PC-9 (cell line): ENCODE results near the gene CXCL8. TPM values are rescaled to one million over a fixed set of nuclear protein-coding genes. Genes with fewer than 3 reads are reported as not detected.
A peak's percentile ranks its signal among the peaks of the same experiment; 100 is the strongest.

ENCODE experiments used
- BruUV-seq: library from RNA; stranded (reverse); fragments of 400-500 nt; replicated peaks from 2 replicates; lab custom pipeline; 2021; lab: Mats Ljungman, UMichigan
- CTCF ChIA-PET: fragments of 300-600 bp; sonication (Branson Sonifier 250); formaldehyde crosslinking; loops from one replicate; lab custom pipeline; 2022; ENCODE audit warnings: antibody characterized with exemption; lab: Charles Lee
- POLR2A ChIA-PET: fragments of 300-600 bp; sonication (Branson Sonifier 250); formaldehyde crosslinking; loops from one replicate; lab custom pipeline; 2022; ENCODE audit warnings: antibody characterized with exemption; ENCODE audit not compliant: unreplicated experiment; lab: Charles Lee
- DNase-seq, 2 experiments: peaks; one replicate each; pipeline versions ENCODE4 v3.0.0 to v3.0.0-alpha.2; 2015 to 2022; ENCODE audit warnings: mixed read lengths in 1 of 2
- H2AFZ ChIP-seq: fragments of 200-600 bp; sonication (generic); 2 replicates; pipeline ENCODE4 v1.8.1; 2017; ENCODE audit warnings: antibody characterized with exemption
- H3F3A ChIP-seq: fragments of 200-600 bp; sonication (generic); 2 replicates; pipeline ENCODE4 v1.8.1; 2017; ENCODE audit warnings: antibody characterized with exemption, mild to moderate bottlenecking, low read depth; ENCODE audit not compliant: insufficient read depth
- H3K27ac ChIP-seq: fragments of 200-600 bp; sonication (generic); 2 replicates; pipeline ENCODE4 v1.6.1; 2016; ENCODE audit warnings: mixed run types
- H3K27me3 ChIP-seq: fragments of 200-600 bp; sonication (generic); 2 replicates; pipeline ENCODE4 v1.6.1; 2016; ENCODE audit warnings: low read depth, mixed run types; ENCODE audit not compliant: insufficient read depth
- H3K36me3 ChIP-seq: fragments of 200-600 bp; sonication (generic); 2 replicates; pipeline ENCODE4 v1.6.1; 2016; ENCODE audit warnings: low read depth, mixed run types
- H3K4me1 ChIP-seq: fragments of 200-600 bp; sonication (generic); replicated peaks from 2 replicates; pipeline ENCODE4 v1.6.1; 2016; ENCODE audit warnings: mixed run types; ENCODE audit not compliant: insufficient read depth
- H3K4me2 ChIP-seq: fragments of 200-600 bp; sonication (generic); 2 replicates; pipeline ENCODE4 v1.6.1; 2017; ENCODE audit warnings: mixed run types
- H3K4me3 ChIP-seq: fragments of 200-600 bp; sonication (generic); 2 replicates; pipeline ENCODE4 v1.6.1; 2016; ENCODE audit warnings: mixed run types
- H3K79me2 ChIP-seq: fragments of 200-600 bp; sonication (generic); 2 replicates; pipeline ENCODE4 v1.6.1; 2017; ENCODE audit warnings: low read depth, mixed run types
- H3K9me2 ChIP-seq: fragments of 200-600 bp; sonication (generic); 2 replicates; pipeline ENCODE4 v1.8.1; 2017; ENCODE audit warnings: mild to moderate bottlenecking; ENCODE audit not compliant: insufficient read depth
- H3K9me3 ChIP-seq: fragments of 200-600 bp; sonication (generic); 2 replicates; pipeline ENCODE4 v1.8.1; 2016; ENCODE audit warnings: low read depth; ENCODE audit not compliant: insufficient read depth
- H4K20me1 ChIP-seq: fragments of 200-600 bp; sonication (generic); 2 replicates; pipeline ENCODE4 v1.8.1; 2017; ENCODE audit not compliant: insufficient read depth
- EZH2 ChIP-seq: fragments of 200-600 bp; sonication (generic); IDR thresholded peaks from 2 replicates; pipeline ENCODE4 v1.8.0; 2017; ENCODE audit warnings: antibody characterized with exemption, low read depth
- intact Hi-C: fragments of 100-400 bp; cut with micrococcal nuclease; formaldehyde crosslinking; loops from one replicate; pipeline ENCODE4 v1.10.0; 2022; ENCODE audit not compliant: unreplicated experiment
- total RNA-seq: library from RNA; stranded (reverse); gene quantifications from 2 replicates; pipeline ENCODE4 v1.2.3, GENCODE V29; 2021
- TF ChIP-seq, protein P1 (sequence below): fragments of 200-600 bp; sonication (generic); conservative IDR thresholded peaks from 2 replicates; pipeline ENCODE4 v1.6.1; 2017; ENCODE audit warnings: mixed run types, antibody characterized with exemption, mild to moderate bottlenecking, moderate library complexity

The CXCL8 gene
- total RNA-seq, 1 experiment from 2014 or later: 0.35 TPM

DNA sequence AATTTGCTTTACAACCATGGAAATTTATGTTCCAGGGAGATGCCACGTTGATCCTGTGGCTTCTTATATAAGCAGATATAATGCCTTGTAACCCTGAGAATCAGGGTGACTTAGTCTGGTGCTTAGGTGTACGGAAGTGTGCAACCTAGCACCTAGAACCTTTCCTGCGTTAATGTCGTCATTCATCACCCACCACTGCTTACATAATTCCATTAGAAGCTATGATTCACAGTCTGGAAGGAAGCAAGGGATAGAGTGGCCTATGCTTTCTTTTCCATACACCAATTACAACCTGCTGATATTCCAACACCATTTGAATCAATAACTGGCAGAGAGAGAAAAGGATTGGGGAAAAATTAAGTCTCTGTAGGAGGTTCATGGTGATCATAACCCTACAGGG, 17.3 kb upstream of the CXCL8 start:
- H3K9me3 ChIP-seq: no peaks in the 10 kb centered on the region
- no peak for TF ChIP-seq EZH2
- TF ChIP-seq, protein P1, sequence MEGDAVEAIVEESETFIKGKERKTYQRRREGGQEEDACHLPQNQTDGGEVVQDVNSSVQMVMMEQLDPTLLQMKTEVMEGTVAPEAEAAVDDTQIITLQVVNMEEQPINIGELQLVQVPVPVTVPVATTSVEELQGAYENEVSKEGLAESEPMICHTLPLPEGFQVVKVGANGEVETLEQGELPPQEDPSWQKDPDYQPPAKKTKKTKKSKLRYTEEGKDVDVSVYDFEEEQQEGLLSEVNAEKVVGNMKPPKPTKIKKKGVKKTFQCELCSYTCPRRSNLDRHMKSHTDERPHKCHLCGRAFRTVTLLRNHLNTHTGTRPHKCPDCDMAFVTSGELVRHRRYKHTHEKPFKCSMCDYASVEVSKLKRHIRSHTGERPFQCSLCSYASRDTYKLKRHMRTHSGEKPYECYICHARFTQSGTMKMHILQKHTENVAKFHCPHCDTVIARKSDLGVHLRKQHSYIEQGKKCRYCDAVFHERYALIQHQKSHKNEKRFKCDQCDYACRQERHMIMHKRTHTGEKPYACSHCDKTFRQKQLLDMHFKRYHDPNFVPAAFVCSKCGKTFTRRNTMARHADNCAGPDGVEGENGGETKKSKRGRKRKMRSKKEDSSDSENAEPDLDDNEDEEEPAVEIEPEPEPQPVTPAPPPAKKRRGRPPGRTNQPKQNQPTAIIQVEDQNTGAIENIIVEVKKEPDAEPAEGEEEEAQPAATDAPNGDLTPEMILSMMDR: no peak
- DNase-seq: no peak
- H4K20me1 ChIP-seq: no peaks in the 10 kb centered on the region
- no peaks in the 10 kb centered on the region for H3K79me2 ChIP-seq
- H3K27me3 ChIP-seq: no peaks in the 10 kb centered on the region
- peaks cover 4% of the 10 kb centered on the region; the same call in 1 of the 2 replicates for H3F3A ChIP-seq
- no peak overlapping the region for H3K4me3 ChIP-seq
- no peaks in the 10 kb centered on the region for H3K9me2 ChIP-seq
- no TSS peak for BruUV-seq
- H3K27ac ChIP-seq: no peak overlapping the region
- ChIA-PET POLR2A (no interaction called here), CTCF (no interaction called here)
- intact Hi-C loops: loop anchor here (10.0 kb wide), 1 partner anchor 202 kb away; no protein-coding TSS in a partner anchor
- H3K4me2 ChIP-seq: no peak overlapping the region
- H3K36me3 ChIP-seq: no peaks in the 10 kb centered on the region
- H2AFZ ChIP-seq: no peak overlapping the region
- peaks cover 10% of the 10 kb centered on the region for H3K4me1 ChIP-seq

DNA sequence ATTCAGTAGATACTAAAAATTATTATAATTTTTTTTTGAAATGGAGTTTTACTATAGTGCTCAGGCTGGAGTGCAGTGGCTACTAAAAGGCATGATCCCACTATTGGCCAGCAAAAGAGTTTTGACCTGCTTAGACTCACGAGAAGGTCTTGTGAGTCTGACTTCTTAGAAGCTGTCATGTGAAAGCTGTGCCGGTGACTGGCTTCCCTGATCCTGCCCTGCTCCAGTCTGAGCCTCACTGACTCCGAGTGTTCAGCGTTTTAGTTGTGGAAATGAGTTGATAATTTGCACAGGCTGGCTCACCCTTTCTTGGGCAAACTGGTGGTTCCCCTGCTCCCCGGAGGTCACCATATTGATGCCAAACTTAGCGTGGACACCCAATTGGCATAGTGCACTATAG, 16.4 kb upstream of the CXCL8 start:
- H3K36me3 ChIP-seq: no peaks in the 10 kb centered on the region
- no peak overlapping the region for H3K4me2 ChIP-seq
- CTCF ChIA-PET: no interaction called here
- TF ChIP-seq EZH2: no peak
- TF ChIP-seq, protein P1: no peak
- intact Hi-C loops: loop anchor here (10.0 kb wide), 1 partner anchor 201 kb away; no protein-coding TSS in a partner anchor
- no peaks in the 10 kb centered on the region for H3K9me2 ChIP-seq
- no peak overlapping the region for H3K27ac ChIP-seq
- DNase-seq: no peak
- peaks cover 10% of the 10 kb centered on the region for H3K4me1 ChIP-seq
- no peak overlapping the region for H3K4me3 ChIP-seq
- no peaks in the 10 kb centered on the region for H3F3A ChIP-seq
- H3K9me3 ChIP-seq: no peaks in the 10 kb centered on the region
- no peaks in the 10 kb centered on the region for H4K20me1 ChIP-seq
- H3K79me2 ChIP-seq: no peaks in the 10 kb centered on the region
- H2AFZ ChIP-seq: no peak overlapping the region
- BruUV-seq: no TSS peak
- POLR2A ChIA-PET: no interaction called here
- no peaks in the 10 kb centered on the region for H3K27me3 ChIP-seq

DNA sequence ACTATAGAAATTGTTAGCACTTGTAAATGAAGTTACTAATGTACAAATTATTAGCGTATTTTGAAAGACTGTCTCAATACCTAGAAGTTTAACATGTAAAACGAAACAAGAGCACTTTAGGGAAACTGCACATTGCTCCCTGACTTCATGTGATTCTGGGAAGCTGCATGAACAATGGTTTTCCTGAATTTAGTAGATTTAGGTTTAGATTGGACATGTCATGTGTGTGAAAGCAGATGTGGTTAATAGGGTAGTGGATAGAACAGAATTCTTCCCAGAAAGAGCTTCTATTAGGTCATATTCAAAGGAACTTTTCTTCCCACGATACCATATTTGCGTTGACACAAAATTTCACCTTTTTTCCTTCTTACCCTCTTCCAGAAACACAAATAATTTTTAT, 14.9 kb upstream of the CXCL8 start:
- peak overlapping the region; percentile 60 for H3K27ac ChIP-seq
- CTCF ChIA-PET: no interaction called here
- no peak for TF ChIP-seq EZH2
- TF ChIP-seq, protein P1: no peak
- H3K36me3 ChIP-seq: no peaks in the 10 kb centered on the region
- H3K9me3 ChIP-seq: no peaks in the 10 kb centered on the region
- H3F3A ChIP-seq: no peaks in the 10 kb centered on the region
- no peaks in the 10 kb centered on the region for H3K27me3 ChIP-seq
- peaks cover 15% of the 10 kb centered on the region for H3K4me1 ChIP-seq
- no peak for DNase-seq
- H4K20me1 ChIP-seq: no peaks in the 10 kb centered on the region
- H3K4me2 ChIP-seq: no peak overlapping the region
- POLR2A ChIA-PET: no interaction called here
- no TSS peak for BruUV-seq
- no peak overlapping the region for H2AFZ ChIP-seq
- intact Hi-C loops: loop anchor here (5.0 to 10.0 kb wide), 3 partner anchors 137 to 382 kb away; no protein-coding TSS in a partner anchor
- H3K79me2 ChIP-seq: no peaks in the 10 kb centered on the region
- no peak overlapping the region for H3K4me3 ChIP-seq
- H3K9me2 ChIP-seq: no peaks in the 10 kb centered on the region
